OCI-LY7 (cell line): ENCODE results near the gene THSD7B. TPM values are rescaled to one million over a fixed set of nuclear protein-coding genes. Genes with fewer than 3 reads are reported as not detected.

Source experiments
- BruUV-seq: library from RNA; stranded (reverse); fragments of 400-500 nt; replicated peaks from 2 replicates; lab custom pipeline; 2021; lab: Mats Ljungman, UMichigan
- CTCF ChIA-PET: fragments of 300-600 bp; sonication (Branson Sonifier 250); formaldehyde crosslinking; loops from one replicate; lab custom pipeline; 2022; ENCODE audit warnings: antibody characterized with exemption; ENCODE audit not compliant: unreplicated experiment; lab: Charles Lee
- POLR2A ChIA-PET: fragments of 300-600 bp; sonication (Branson Sonifier 250); formaldehyde crosslinking; loops from one replicate; lab custom pipeline; 2022; ENCODE audit warnings: antibody characterized with exemption; lab: Charles Lee
- DNase-seq: peaks from one replicate; pipeline ENCODE4 v3.0.0-alpha.2; 2015; ENCODE audit warnings: low spot score
- H2AFZ ChIP-seq: fragments of 200-600 bp; sonication (generic), shearing (Covaris generic); 2 replicates; pipeline ENCODE4 v1.6.1; 2014; ENCODE audit warnings: mild to moderate bottlenecking, antibody characterized with exemption, low read length, moderate library complexity
- H3K27ac ChIP-seq: fragments of 200-600 bp; sonication (generic); 2 replicates; pipeline ENCODE4 v1.5.1; 2014; ENCODE audit warnings: mixed run types, low read depth, mild to moderate bottlenecking, moderate library complexity, low read length, inconsistent platforms; ENCODE audit not compliant: poor library complexity, severe bottlenecking
- H3K36me3 ChIP-seq: fragments of 200-600 bp; sonication (generic); 2 replicates; pipeline ENCODE4 v1.6.1; 2014; ENCODE audit warnings: mild to moderate bottlenecking, antibody characterized with exemption, low read length, moderate library complexity, mixed read lengths; ENCODE audit not compliant: insufficient read depth
- H3K4me1 ChIP-seq: fragments of 200-600 bp; sonication (generic); 2 replicates; pipeline ENCODE4 v1.5.1; 2014; ENCODE audit warnings: mild to moderate bottlenecking, low read length; ENCODE audit not compliant: insufficient read depth, poor library complexity, severe bottlenecking
- H3K4me2 ChIP-seq: fragments of 200-600 bp; sonication (generic); 2 replicates; pipeline ENCODE4 v1.6.1; 2014; ENCODE audit warnings: mild to moderate bottlenecking, low read length
- H3K4me3 ChIP-seq: fragments of 200-600 bp; sonication (generic); 2 replicates; pipeline ENCODE4 v1.5.1; 2014; ENCODE audit warnings: mild to moderate bottlenecking, low read depth, low read length; ENCODE audit not compliant: poor library complexity, severe bottlenecking
- H3K79me2 ChIP-seq: fragments of 200-600 bp; sonication (generic); 2 replicates; pipeline ENCODE4 v1.6.1; 2016; ENCODE audit warnings: low read depth, mild to moderate bottlenecking, low read length, moderate library complexity, mixed read lengths; ENCODE audit not compliant: insufficient read depth
- H3K9me2 ChIP-seq: fragments of 200-600 bp; sonication (generic); 2 replicates; pipeline ENCODE4 v1.6.1; 2016; ENCODE audit warnings: mild to moderate bottlenecking, low read length, mixed read lengths; ENCODE audit not compliant: insufficient read depth
- H3K9me3 ChIP-seq: fragments of 200-600 bp; sonication (generic); 2 replicates; pipeline ENCODE4 v1.6.1; 2014; ENCODE audit warnings: mild to moderate bottlenecking, mixed run types, low read length, mixed read lengths
- H4K20me1 ChIP-seq: fragments of 200-600 bp; sonication (generic); 2 replicates; pipeline ENCODE4 v1.6.1; 2014; ENCODE audit warnings: mild to moderate bottlenecking, antibody characterized with exemption, low read length, moderate library complexity, mixed read lengths; ENCODE audit not compliant: insufficient read depth
- CTCF ChIP-seq: fragments of 200-600 bp; sonication (generic); conservative IDR thresholded peaks from 2 replicates; pipeline ENCODE4 v1.5.1; 2014; ENCODE audit warnings: mild to moderate bottlenecking, antibody characterized with exemption, low read length, moderate library complexity, mixed read lengths
- EZH2phosphoT487 ChIP-seq: fragments of 200-600 bp; sonication (generic); IDR thresholded peaks from 2 replicates; pipeline ENCODE4 v1.6.1; 2018; ENCODE audit warnings: low read depth, borderline replicate concordance, mild to moderate bottlenecking, mixed run types, antibody characterized with exemption, low read length, moderate library complexity, mixed read lengths
- intact Hi-C: fragments of 100-400 bp; cut with micrococcal nuclease; formaldehyde crosslinking; loops from one replicate; pipeline ENCODE4 v1.10.0; 2022; ENCODE audit not compliant: unreplicated experiment
- total RNA-seq, 2 experiments: library from RNA; depleted of rRNA in 1 of 2; stranded (reverse); fragments of >200 nt in 1 of 2; shearing (Covaris generic) in 1 of 2; gene quantifications; 2 replicates each; pipeline ENCODE4 v1.2.3, GENCODE V29; 2014 to 2022

Gene THSD7B
- total RNA-seq, 2 experiments from 2014 or later, result 1.8 TPM

- Histone ChIP-seq H3K4me3 (no peak overlapping the region), H3K4me2 (no peak overlapping the region), H3K9me3 (no peaks in the 10 kb centered on the region), H4K20me1 (no peaks in the 10 kb centered on the region), H3K27ac (no peak overlapping the region), H3K79me2 (no peaks in the 10 kb centered on the region), H2AFZ (no peak overlapping the region), H3K36me3 (no peaks in the 10 kb centered on the region), H3K4me1 (no peaks in the 10 kb centered on the region), H3K9me2 (no peaks in the 10 kb centered on the region)
- BruUV-seq, result no TSS peak
- intact Hi-C loops, result no loop called here
- CTCF ChIA-PET, result no interaction called here
- POLR2A ChIA-PET, result no interaction called here
- TF ChIP-seq EZH2phosphoT487, result no peak
- no peak for TF ChIP-seq CTCF
- DNase-seq, result no peak
Measured at GRCh38 chr2:137133225-137133624, 367.9 kb downstream of the THSD7B start.

DNA sequence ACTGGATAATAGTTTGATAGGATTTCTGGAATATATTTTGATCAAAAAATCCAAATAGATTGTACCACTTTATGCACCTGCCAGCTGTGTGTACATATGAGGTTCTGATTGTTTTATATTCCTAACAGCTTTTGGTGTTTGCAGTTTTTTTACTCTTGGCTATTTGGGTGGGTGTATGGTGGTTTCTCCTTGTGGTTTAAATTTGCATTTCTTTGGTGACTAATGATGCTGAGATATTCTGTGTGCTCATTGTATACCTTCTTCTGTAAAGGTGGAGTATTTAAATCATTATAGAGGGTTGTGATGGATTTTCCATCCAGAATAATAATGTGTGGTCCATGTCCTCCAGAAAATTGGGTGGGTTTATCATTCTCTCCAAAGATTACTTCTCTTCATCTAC is 372.9 kb downstream of the THSD7B start:
- no peak overlapping the region for H3K27ac ChIP-seq
- TF ChIP-seq EZH2phosphoT487, result no peak
- TF ChIP-seq CTCF, result no peak
- no peaks in the 10 kb centered on the region for H3K9me2 ChIP-seq
- CTCF ChIA-PET, result no interaction called here
- POLR2A ChIA-PET, result no interaction called here
- no peaks in the 10 kb centered on the region for H3K9me3 ChIP-seq
- H2AFZ ChIP-seq, result no peak overlapping the region
- no peaks in the 10 kb centered on the region for H3K36me3 ChIP-seq
- no peaks in the 10 kb centered on the region for H3K4me1 ChIP-seq
- no peaks in the 10 kb centered on the region for H4K20me1 ChIP-seq
- H3K4me3 ChIP-seq, result no peak overlapping the region
- intact Hi-C loops, result no loop called here
- BruUV-seq, result no TSS peak
- no peak overlapping the region for H3K4me2 ChIP-seq
- DNase-seq, result no peak
- H3K79me2 ChIP-seq, result no peaks in the 10 kb centered on the region

- BruUV-seq, result no TSS peak
- CTCF ChIA-PET, result no interaction called here
- POLR2A ChIA-PET, result interaction anchor here (0.6 to 1.3 kb wide), 8 partner anchors 12 to 377 kb away, joined by 3 to 7 read pairs (median 4); no protein-coding TSS in a partner anchor
- TF ChIP-seq EZH2phosphoT487 (no peak), CTCF (no peak)
- H3K9me3 ChIP-seq, result no peaks in the 10 kb centered on the region
- H2AFZ ChIP-seq, result no peak overlapping the region
- no peaks in the 10 kb centered on the region for H3K36me3 ChIP-seq
- no peak overlapping the region for H3K4me3 ChIP-seq
- DNase-seq, result no peak
- H4K20me1 ChIP-seq, result no peaks in the 10 kb centered on the region
- intact Hi-C loops, result no loop called here
- no peak overlapping the region for H3K4me2 ChIP-seq
- no peaks in the 10 kb centered on the region for H3K79me2 ChIP-seq
- no peaks in the 10 kb centered on the region for H3K9me2 ChIP-seq
- H3K27ac ChIP-seq, result no peak overlapping the region
- H3K4me1 ChIP-seq, result no peaks in the 10 kb centered on the region
Measured at GRCh38 chr2:137151731-137152130, 386.4 kb downstream of the THSD7B start.
